BJ (cell line): Measurements from ENCODE around the gene TREM2. TPM values are rescaled to one million over a fixed set of nuclear protein-coding genes. Genes with fewer than 3 reads are reported as not detected.

Experiments used
- CTCF ChIA-PET: fragments of 350-600 bp; formaldehyde crosslinking; extraction: SDS; loops from one replicate; lab custom pipeline; 2021; ENCODE audit warnings: antibody characterized with exemption, inconsistent platforms; lab: Yijun Ruan, JAX
- POLR2A ChIA-PET: fragments of 300-600 bp; sonication (Branson Sonifier 250); formaldehyde crosslinking; extraction: SDS; loops from one replicate; lab custom pipeline; 2021; ENCODE audit warnings: antibody characterized with exemption; lab: Charles Lee
- DNase-seq: peaks from one replicate; pipeline ENCODE4 v3.0.0-alpha.2; 2011; ENCODE audit warnings: low read depth
- H3K27me3 ChIP-seq: 2 replicates; pipeline ENCODE4 v1.6.0; 2011; ENCODE audit warnings: low read length; ENCODE audit not compliant: control insufficient read depth, insufficient read depth
- H3K36me3 ChIP-seq: 2 replicates; pipeline ENCODE4 v1.5.1; 2011; ENCODE audit warnings: low read length; ENCODE audit not compliant: control insufficient read depth, insufficient read depth
- H3K4me3 ChIP-seq: 2 replicates; pipeline ENCODE4 v1.5.1; 2011; ENCODE audit warnings: low read depth, mild to moderate bottlenecking, control low read depth, low read length
- polyA plus RNA-seq: library from polyadenylated mRNA; depleted of rRNA; stranded (reverse); fragments of >200 nt; gene quantifications from 2 replicates; pipeline ENCODE4 v1.2.3, GENCODE V29; 2011
- TF ChIP-seq, protein P1 (sequence below): IDR thresholded peaks from 2 replicates; pipeline ENCODE4 v1.5.1; 2011; ENCODE audit warnings: low read depth, mild to moderate bottlenecking, control low read depth, inconsistent platforms, low read length, moderate library complexity; ENCODE audit not compliant: insufficient read depth

TREM2 gene
- polyA plus RNA-seq, 1 experiment = not detected

DNA sequence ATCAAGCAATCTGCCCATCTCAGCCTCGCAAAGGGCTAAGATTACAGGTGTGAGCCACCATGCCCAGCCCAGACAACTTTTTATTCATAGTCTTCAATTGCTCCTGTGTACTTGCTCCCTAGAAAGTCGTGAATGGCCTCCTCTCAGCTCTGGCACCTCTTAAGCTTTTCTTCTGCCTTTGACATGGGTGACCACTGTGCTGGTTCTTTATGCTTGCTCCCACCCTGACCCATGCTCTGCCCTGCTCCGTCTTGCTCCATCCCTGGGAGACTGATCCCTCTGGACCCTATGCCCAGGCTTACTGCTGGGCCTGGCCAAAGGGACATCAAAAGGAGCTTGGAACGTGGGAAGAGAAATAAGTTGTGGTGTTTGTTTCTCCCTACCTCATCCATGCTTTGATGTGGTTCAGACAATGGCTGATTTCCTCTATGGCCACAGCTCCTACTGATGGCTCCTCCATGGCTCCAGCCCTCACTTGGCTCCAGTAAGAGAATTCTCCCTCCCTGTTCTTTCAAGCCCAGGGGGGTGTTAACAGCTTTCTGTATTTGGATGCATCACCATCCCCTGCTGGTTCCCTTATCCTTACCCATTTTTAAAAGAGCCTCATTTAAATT is 7.7 kb upstream of the TREM2 start:
- POLR2A ChIA-PET = no interaction called here
- TF ChIP-seq, protein P1, sequence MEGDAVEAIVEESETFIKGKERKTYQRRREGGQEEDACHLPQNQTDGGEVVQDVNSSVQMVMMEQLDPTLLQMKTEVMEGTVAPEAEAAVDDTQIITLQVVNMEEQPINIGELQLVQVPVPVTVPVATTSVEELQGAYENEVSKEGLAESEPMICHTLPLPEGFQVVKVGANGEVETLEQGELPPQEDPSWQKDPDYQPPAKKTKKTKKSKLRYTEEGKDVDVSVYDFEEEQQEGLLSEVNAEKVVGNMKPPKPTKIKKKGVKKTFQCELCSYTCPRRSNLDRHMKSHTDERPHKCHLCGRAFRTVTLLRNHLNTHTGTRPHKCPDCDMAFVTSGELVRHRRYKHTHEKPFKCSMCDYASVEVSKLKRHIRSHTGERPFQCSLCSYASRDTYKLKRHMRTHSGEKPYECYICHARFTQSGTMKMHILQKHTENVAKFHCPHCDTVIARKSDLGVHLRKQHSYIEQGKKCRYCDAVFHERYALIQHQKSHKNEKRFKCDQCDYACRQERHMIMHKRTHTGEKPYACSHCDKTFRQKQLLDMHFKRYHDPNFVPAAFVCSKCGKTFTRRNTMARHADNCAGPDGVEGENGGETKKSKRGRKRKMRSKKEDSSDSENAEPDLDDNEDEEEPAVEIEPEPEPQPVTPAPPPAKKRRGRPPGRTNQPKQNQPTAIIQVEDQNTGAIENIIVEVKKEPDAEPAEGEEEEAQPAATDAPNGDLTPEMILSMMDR = no peak
- Histone ChIP-seq H3K27me3 (no peaks in the 10 kb centered on the region; the same call in 1 of the 2 replicates), H3K4me3 (no peak overlapping the region), H3K36me3 (no peaks in the 10 kb centered on the region)
- DNase-seq = no peak
- CTCF ChIA-PET = interaction anchor here (0.6 to 1.5 kb wide), 5 partner anchors 12 to 438 kb away, joined by 3 to 5 read pairs (median 3); no protein-coding TSS in a partner anchor

- no peak for DNase-seq
- POLR2A ChIA-PET = no interaction called here
- CTCF ChIA-PET = interaction anchor here (0.6 kb wide), 1 partner anchor 44 kb away, joined by 3 read pairs; no protein-coding TSS in a partner anchor
These were observed 4.5 kb upstream of the TREM2 start for GRCh38 chr6:41167173-41167963.

GRCh38 chr6:41164551-41165120 is 1.7 kb upstream of the TREM2 start:
- TF ChIP-seq, protein P1 = no peak
- ChIA-PET CTCF (interaction anchor here (0.7 kb wide), 1 partner anchor 18 kb away, joined by 4 read pairs; no protein-coding TSS in a partner anchor), POLR2A (no interaction called here)
- Histone ChIP-seq H3K4me3 (no peak overlapping the region), H3K36me3 (no peaks in the 10 kb centered on the region), H3K27me3 (peaks cover 2% of the 10 kb centered on the region; the same call in 1 of the 2 replicates)
- no peak for DNase-seq

More at GRCh38 chr6:41167173-41167963, 4.5 kb upstream of the TREM2 start:
- Histone ChIP-seq H3K27me3 (no peaks in the 10 kb centered on the region; the same call in 1 of the 2 replicates), H3K4me3 (no peak overlapping the region), H3K36me3 (no peaks in the 10 kb centered on the region)
- TF ChIP-seq, protein P1 = no peak

GRCh38 chr6:41163419-41163717 is 452 bp upstream of the TREM2 start:
- POLR2A ChIA-PET = no interaction called here
- CTCF ChIA-PET = no interaction called here
- no peak overlapping the region for H3K4me3 ChIP-seq
- no peaks in the 10 kb centered on the region for H3K36me3 ChIP-seq
- peaks cover 2% of the 10 kb centered on the region; the same call in 1 of the 2 replicates for H3K27me3 ChIP-seq
- TF ChIP-seq, protein P1 = no peak
- DNase-seq = no peak
